ENCODE results near the gene ANKRD63. TPM values are rescaled to one million over a fixed set of nuclear protein-coding genes. Genes with fewer than 3 reads are reported as not detected.
A peak's percentile ranks its signal among the peaks of the same experiment; 100 is the strongest.

Gene ANKRD63
- total and polyA plus RNA-seq, 4 donors = not detected

DNA sequence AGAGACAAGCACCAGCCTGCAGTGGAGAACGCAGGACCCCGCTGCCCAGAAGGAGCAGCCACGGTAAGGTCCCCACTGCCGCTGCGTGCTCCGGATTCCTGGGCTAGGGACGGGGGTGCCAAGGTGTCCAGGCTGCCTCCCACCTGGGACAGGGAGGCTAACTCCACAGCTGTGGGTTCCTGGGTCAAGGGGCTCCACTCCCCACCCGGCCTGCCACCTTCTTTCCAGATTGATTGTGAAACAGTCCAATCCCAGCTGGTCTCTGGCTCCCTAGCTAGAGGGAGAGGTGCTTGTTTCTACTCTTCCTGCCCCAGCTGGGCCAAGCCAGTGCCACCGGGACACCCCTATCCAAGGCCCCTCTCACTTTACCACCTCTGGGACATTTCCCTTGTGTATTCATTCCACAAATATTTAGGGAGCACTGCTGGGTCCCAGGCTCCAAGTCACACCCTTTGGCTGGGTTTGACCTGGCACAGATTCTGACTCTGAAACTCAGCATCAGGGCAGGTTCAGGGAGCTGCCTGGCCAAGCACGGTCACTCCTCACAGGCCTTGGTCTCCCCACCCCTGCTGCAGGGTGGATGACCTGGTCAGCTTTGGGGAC, 42.1 kb downstream of the ANKRD63 start:
- 93% methylated on average over 10 of the region's 10 CpGs for WGBS
- DNase-seq (ENCODE audit: low spot score) = peak; percentile 21
- H3K27ac ChIP-seq (ENCODE audit: low read depth in 1 of 2, low read length in 2 of 2) = no peak overlapping the region

More for the DNA sequence above, 42.1 kb downstream of the ANKRD63 start:
- no peak overlapping the region for H3K9ac ChIP-seq (ENCODE audit: low read depth in 1 of 2, low read length in 2 of 2)
- no peak overlapping the region for H3K4me3 ChIP-seq (ENCODE audit: low read depth in 1 of 3, low read length in 3 of 3)
- H3K4me1 ChIP-seq (ENCODE audit: control insufficient read depth in 4 of 4, insufficient read depth in 4 of 4, low read length in 3 of 4) = peaks cover 0 to 3% (median 1%) of the 10 kb centered on the region in 4 donors
- H3K36me3 ChIP-seq (ENCODE audit: control insufficient read depth in 4 of 4, insufficient read depth in 3 of 4, low read depth in 1 of 4, low read length in 3 of 4) = no peaks in the 10 kb centered on the region
- peaks cover 0 to 4% (median 1%) of the 10 kb centered on the region in 4 donors for H3K27me3 ChIP-seq (ENCODE audit: control insufficient read depth in 4 of 4, insufficient read depth in 4 of 4, low read length in 3 of 4)
- no peaks in the 10 kb centered on the region for H3K9me3 ChIP-seq (ENCODE audit: control insufficient read depth in 4 of 4, low read length in 3 of 4)
- TF ChIP-seq SP1 (IDR thresholded peaks at IDR 0.05) = no peak
- no peak for TF ChIP-seq TAF1 (conservative IDR thresholded peaks at IDR 0.05)
- no peak for TF ChIP-seq YY1 (IDR thresholded peaks at IDR 0.05)
- TF ChIP-seq EGR1 (IDR thresholded peaks at IDR 0.05; ENCODE audit: low read depth in 2 of 2) = no peak
- TF ChIP-seq GABPA (IDR thresholded peaks at IDR 0.05 in 1 of 2, conservative IDR thresholded peaks at IDR 0.05 in 1 of 2) = no peak
- TF ChIP-seq, protein P1, sequence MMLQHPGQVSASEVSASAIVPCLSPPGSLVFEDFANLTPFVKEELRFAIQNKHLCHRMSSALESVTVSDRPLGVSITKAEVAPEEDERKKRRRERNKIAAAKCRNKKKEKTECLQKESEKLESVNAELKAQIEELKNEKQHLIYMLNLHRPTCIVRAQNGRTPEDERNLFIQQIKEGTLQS (IDR thresholded peaks at IDR 0.05) = no peak
- TF ChIP-seq FOXA2 (IDR thresholded peaks at IDR 0.05) = no peak
- no peak for TF ChIP-seq RXRA (IDR thresholded peaks at IDR 0.05)
- no peak for TF ChIP-seq MAX (IDR thresholded peaks at IDR 0.05)
- no peak for TF ChIP-seq HNF4A (conservative IDR thresholded peaks at IDR 0.05)
- no peak for TF ChIP-seq HNF4G (IDR thresholded peaks at IDR 0.05)
- TF ChIP-seq JUND (IDR thresholded peaks at IDR 0.05) = no peak
- no peak for TF ChIP-seq NR2F2 (IDR thresholded peaks at IDR 0.05)
- TF ChIP-seq REST (IDR thresholded peaks at IDR 0.05) = no peak
- TF ChIP-seq RAD21 (IDR thresholded peaks at IDR 0.05) = no peak
- no peak for TF ChIP-seq CTCF (IDR thresholded peaks at IDR 0.05; ENCODE audit: low read depth, low read length, missing input control)
- TF ChIP-seq FOXA1 (IDR thresholded peaks at IDR 0.05) = no peak
- TF ChIP-seq, protein P2, sequence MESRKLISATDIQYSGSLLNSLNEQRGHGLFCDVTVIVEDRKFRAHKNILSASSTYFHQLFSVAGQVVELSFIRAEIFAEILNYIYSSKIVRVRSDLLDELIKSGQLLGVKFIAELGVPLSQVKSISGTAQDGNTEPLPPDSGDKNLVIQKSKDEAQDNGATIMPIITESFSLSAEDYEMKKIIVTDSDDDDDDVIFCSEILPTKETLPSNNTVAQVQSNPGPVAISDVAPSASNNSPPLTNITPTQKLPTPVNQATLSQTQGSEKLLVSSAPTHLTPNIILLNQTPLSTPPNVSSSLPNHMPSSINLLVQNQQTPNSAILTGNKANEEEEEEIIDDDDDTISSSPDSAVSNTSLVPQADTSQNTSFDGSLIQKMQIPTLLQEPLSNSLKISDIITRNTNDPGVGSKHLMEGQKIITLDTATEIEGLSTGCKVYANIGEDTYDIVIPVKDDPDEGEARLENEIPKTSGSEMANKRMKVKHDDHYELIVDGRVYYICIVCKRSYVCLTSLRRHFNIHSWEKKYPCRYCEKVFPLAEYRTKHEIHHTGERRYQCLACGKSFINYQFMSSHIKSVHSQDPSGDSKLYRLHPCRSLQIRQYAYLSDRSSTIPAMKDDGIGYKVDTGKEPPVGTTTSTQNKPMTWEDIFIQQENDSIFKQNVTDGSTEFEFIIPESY (IDR thresholded peaks at IDR 0.05) = no peak
